HG02759 (cell line): ENCODE results near the gene PDZD8.
"Not testable (repeated sequence)": the region's sequence is repeated elsewhere in the genome, so short reads cannot be mapped to it uniquely, and the experiment has no call there.

Experiments
- ATAC-seq: cut with Tn5 transposase; IDR thresholded peaks from one replicate; pipeline ENCODE4 v1.9.1; 2021; ENCODE audit warnings: mild to moderate bottlenecking, moderate library complexity; ENCODE audit not compliant: unreplicated experiment

Gene PDZD8

DNA sequence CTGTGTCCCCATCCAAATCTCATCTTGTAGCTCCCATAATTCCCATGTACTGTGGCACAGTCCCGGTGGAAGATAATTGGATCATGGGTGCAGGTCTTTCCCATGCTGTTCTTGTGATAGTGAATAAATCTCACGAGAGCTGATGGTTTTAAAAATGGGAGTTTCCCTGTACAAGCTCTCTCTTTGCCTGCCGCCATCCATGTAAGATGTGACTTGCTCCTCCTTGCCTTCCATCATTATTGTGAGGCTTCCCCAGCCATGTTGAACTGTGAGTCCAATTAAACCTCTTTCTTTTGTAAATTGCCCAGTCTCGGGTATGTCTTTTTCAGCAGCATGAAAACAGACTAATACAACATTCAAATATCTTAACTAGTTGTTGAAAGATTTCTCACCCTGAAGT is 145.1 kb downstream of the PDZD8 start:
- not testable (repeated sequence) for ATAC-seq

DNA sequence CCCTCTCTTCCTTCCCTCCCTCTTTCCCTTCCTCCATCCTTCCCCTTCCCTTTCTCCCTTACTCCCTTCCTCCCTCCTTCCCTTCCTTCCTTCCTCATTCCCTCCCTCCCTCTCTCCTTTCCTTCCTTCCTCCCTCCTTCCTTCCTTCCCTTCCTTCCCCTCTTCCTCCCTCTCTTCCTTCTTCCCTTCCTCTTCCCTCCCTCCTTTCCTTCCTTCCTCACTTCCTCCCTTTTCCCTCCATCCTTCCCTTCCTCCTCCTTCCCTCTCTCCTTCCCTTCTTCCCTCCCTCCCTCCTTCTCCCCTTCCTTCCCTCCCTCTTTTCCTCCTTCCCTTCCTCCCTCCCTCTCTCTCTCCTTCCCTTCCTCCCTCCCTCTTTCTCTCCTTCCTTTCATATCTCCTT is 147.0 kb downstream of the PDZD8 start:
- ATAC-seq, result no peak
